Activated CD8-positive, alpha-beta memory T cell treated with anti-CD3 and anti-CD28 coated beads, Interleukin-2, amount 50 U/mL, for 1 hour (primary cell): ENCODE data around the gene RNF223.

Source experiments
- DNase-seq: peaks from one replicate; pipeline ENCODE4 v3.0.0-alpha.2; 2020; ENCODE audit errors: extremely low read depth

Gene RNF223

GRCh38 chr1:1073743-1074587, at the start of gene RNF223:
TSS of gene RNF223 (minus strand) at chr1:1074306. CDS start at chr1:1072566, 1,740 bp downstream.
- no peak for DNase-seq

DNA sequence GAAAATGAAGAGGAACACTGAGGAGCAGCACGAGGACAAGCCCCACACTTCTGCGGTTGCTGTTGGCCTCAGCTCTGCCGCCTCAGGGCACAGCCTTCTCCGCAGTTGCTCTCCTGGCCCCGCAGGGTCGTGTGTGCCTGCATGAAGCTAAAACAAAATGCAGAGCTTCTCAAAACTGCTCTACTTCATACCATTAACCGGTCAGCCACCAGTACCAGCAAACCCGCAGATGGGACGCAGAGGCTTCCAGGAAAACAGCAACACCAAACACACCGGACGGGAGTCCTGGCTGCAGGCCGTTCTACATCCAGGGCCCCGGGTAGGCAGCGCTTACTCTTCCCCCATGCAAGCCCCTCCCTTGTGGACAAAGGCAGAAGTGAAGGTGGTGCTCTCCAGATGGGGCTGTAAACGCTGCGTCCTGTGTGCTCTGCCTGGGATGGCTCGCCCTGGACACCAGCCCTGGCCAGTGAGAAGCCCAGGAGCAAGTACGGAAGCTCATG, 48.9 kb upstream of the RNF223 start:
- no peak for DNase-seq

GRCh38 chr1:1122078-1122811, 48.1 kb upstream of the RNF223 start:
- peak; percentile 68 for DNase-seq

DNA sequence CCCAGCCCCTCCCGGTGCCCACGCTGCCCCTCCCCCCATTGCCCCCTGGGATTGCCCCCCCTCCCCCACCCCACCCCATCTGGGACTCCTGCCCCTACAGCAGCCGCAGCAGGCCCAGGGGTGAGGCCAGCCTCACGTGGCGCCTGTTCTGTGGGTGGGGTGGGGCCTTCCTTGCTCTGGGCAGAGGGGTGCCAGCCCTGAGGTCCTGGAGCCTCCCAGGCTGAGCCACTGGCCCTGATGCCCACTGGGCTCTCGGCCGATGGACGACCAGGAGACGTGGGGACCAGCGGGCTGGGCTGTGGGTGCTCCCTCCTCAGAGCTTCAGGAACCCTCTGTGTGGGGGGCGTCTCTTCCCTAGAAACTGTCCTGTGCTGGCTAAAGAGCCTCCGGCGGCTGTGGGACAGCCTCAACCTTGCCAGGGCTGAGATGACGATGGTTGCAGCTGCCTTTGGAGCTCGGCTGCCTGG, 47.5 kb upstream of the RNF223 start:
- no peak for DNase-seq

DNA sequence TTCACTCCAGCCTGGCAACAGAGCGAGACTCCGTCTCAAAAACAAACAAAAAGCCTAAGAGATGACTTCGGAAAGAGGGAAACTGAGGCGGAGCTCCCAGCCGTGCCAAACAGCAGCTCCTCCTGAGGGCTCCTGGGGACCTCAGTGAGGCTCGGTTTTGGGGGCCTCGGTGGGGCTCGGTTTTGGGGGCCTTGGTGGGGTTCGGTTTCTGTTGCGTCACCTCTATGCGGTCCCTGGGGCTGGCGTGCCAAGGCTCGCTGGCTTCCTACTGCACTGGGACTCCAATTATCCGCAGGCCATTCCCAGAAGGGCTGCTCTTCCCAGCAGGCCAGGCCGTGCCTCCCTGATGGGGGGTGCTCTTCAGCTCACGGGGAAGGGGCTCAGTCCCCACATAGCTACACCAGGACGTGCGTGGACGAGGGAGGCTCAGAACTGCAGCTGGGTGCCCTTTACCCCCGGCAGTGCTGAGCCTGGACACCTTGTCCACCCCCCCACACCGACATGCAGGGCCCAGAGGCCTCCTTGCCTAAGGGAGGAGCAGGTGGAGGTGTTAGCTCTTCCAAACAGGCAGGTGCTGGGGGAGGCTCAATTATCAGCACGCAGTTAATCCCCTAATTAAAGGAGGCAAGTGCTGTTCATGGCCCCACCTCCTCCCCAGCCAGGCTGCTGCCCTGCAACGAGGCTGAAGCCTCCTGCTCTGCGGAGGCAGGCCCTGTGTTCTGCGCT, 46.9 kb upstream of the RNF223 start:
- DNase-seq, result no peak

GRCh38 chr1:1120096-1120495, 46.0 kb upstream of the RNF223 start:
- DNase-seq, result no peak

GRCh38 chr1:1119272-1119890, 45.3 kb upstream of the RNF223 start:
- DNase-seq, result no peak

- no peak for DNase-seq
Observed at GRCh38 chr1:1118876-1119220, 44.7 kb upstream of the RNF223 start.

GRCh38 chr1:1118011-1118875, 44.1 kb upstream of the RNF223 start:
- no peak for DNase-seq

- DNase-seq, result no peak
Observed at GRCh38 chr1:1117469-1117831, 43.3 kb upstream of the RNF223 start.

DNA sequence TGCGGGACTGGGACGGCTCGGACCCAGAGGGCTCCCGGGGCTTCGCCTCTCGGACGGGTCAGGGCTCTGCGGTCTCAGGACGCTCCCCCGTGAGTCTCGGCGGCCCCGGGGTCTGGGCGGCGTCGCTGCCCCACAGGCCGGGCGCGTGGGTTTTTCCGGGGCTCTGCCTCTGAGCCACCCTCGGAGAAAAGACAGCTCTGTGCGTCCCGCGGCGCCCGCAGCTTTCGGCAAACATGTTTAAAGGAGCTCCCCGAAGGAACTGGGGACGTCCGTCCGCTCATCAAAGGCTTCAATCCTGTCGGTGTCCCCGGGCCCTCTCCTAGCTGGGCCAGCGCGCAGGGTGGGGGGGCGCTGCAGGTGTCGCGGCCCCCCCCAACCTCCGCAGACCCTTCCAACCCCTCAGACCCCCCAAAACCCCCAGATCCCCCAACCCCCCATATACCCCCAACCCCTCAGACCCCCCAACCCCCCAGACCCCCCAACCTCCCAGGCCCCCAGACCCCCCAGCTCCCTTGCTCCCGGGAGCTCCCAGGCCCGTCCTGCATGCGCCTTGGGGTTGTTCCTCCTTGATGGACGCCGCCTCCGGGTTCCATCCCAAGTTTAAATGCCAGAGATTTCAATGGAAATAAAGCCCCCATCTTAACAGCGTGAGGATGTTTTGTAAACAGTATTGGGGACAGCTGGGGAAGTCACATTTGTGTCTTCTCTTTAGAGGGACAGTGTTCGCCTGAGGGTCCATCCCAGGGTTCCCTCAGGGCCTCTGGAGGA, 42.8 kb upstream of the RNF223 start:
- no peak for DNase-seq

GRCh38 chr1:1115786-1116700, 41.9 kb upstream of the RNF223 start, which contains the start of gene C1orf159:
TSS of gene C1orf159 (minus strand) at chr1:1116089. CDS start at chr1:1091543, 24,546 bp downstream.
- peak; percentile 91 for DNase-seq

GRCh38 chr1:1115136-1115785, 41.2 kb upstream of the RNF223 start:
- DNase-seq, result no peak

- no peak for DNase-seq
Observed at GRCh38 chr1:1114431-1114830, 40.3 kb upstream of the RNF223 start.

DNA sequence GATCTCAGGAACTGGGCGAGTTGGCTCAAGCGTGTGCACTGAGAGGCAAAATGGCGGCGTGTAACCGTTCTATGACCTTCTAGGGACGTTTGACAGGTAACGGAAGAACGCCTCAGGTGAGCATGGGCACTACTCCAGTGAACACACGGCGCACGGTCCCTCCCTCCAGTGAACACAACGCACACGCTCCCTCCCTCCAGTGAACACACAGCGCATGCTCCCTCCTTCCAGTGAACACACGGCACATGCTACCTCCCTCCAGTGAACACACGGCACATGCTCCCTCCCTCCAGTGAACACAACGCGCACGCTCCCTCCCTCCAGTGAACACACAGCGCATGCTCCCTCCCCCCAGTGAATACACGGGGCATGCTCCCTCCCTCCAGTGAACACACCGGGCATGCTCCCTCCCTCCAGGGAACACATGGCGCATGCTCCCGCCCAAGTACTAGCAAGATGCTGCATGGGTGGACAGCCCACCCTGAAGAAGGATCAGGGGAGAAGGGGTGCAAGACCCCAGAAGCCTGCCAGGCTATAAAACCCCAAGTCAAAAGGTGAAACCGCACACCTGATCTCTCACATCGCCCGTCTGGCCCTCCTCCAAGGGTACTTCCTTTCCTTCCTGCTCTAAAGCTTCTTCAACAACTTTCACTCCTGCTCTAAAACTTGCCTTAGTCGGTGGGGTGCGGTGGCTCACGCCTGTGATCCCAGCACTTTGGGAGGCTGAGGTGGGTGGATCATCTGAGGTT, 38.3 kb upstream of the RNF223 start:
- no peak for DNase-seq

GRCh38 chr1:1111516-1112236, 37.6 kb upstream of the RNF223 start:
- DNase-seq, result no peak

GRCh38 chr1:1110561-1110971, 36.5 kb upstream of the RNF223 start:
- DNase-seq, result no peak
